Measurements from ENCODE around the gene FAM89A. TPM values are rescaled to one million over a fixed set of nuclear protein-coding genes. Genes with fewer than 3 reads are reported as not detected.

Gene FAM89A
- total and polyA plus RNA-seq, 2 experiments from 2014 or later, result 53.5 to 55.1 TPM

GRCh38 chr1:231063331-231063730, 23.3 kb upstream of the FAM89A start:
- H3K36me3 ChIP-seq (replicated peaks; ENCODE audit: insufficient read depth, low read depth), result no peaks in the 10 kb centered on the region
- TF ChIP-seq EZH2phosphoT487 (IDR thresholded peaks at IDR 0.05; ENCODE audit: low read depth, severe bottlenecking, unreplicated experiment), result no peak
- TF ChIP-seq EZH2 (IDR thresholded peaks at IDR 0.05; ENCODE audit: borderline replicate concordance), result no peak
- no peak for TF ChIP-seq CTCF (IDR thresholded peaks at IDR 0.05; ENCODE audit: poor library complexity)
- H3K9me2 ChIP-seq (replicated peaks; ENCODE audit: insufficient read depth), result no peaks in the 10 kb centered on the region
- WGBS (ENCODE audit: low lambda C conversion rate, missing lambda C conversion rate), result 81% methylated on average over 6 of the region's 6 CpGs
- DNase-seq (ENCODE audit: low spot score), result no peak
- no peaks in the 10 kb centered on the region for H3K9me3 ChIP-seq (ENCODE audit: low read depth)
- no peaks in the 10 kb centered on the region for H3K79me2 ChIP-seq
- H4K20me1 ChIP-seq (ENCODE audit: insufficient read depth, poor library complexity, severe bottlenecking), result no peaks in the 10 kb centered on the region
- H3K4me2 ChIP-seq, result no peak overlapping the region
- no peak overlapping the region for H3K27ac ChIP-seq
- no peaks in the 10 kb centered on the region for H3K4me1 ChIP-seq (ENCODE audit: insufficient read depth)
- H2AFZ ChIP-seq, result no peak overlapping the region
- H3K4me3 ChIP-seq, result no peak overlapping the region
- H3K27me3 ChIP-seq, result no peaks in the 10 kb centered on the region

GRCh38 chr1:231062500-231063270, 22.6 kb upstream of the FAM89A start:
- no peaks in the 10 kb centered on the region for H3K79me2 ChIP-seq
- no peak for TF ChIP-seq EZH2 (IDR thresholded peaks at IDR 0.05; ENCODE audit: borderline replicate concordance)
- TF ChIP-seq EZH2phosphoT487 (IDR thresholded peaks at IDR 0.05; ENCODE audit: low read depth, severe bottlenecking, unreplicated experiment), result no peak
- no peak for TF ChIP-seq CTCF (IDR thresholded peaks at IDR 0.05; ENCODE audit: poor library complexity)
- H3K9me2 ChIP-seq (replicated peaks; ENCODE audit: insufficient read depth), result no peaks in the 10 kb centered on the region
- H3K4me2 ChIP-seq, result no peak overlapping the region
- no peak overlapping the region for H3K27ac ChIP-seq
- no peaks in the 10 kb centered on the region for H4K20me1 ChIP-seq (ENCODE audit: insufficient read depth, poor library complexity, severe bottlenecking)
- no peaks in the 10 kb centered on the region for H3K27me3 ChIP-seq
- H3K4me1 ChIP-seq (ENCODE audit: insufficient read depth), result no peaks in the 10 kb centered on the region
- no peak overlapping the region for H2AFZ ChIP-seq
- no peaks in the 10 kb centered on the region for H3K9me3 ChIP-seq (ENCODE audit: low read depth)
- no peak overlapping the region for H3K4me3 ChIP-seq
- DNase-seq (ENCODE audit: low spot score), result no peak
- no peaks in the 10 kb centered on the region for H3K36me3 ChIP-seq (replicated peaks; ENCODE audit: insufficient read depth, low read depth)
- WGBS (ENCODE audit: low lambda C conversion rate, missing lambda C conversion rate), result 68% methylated on average over 11 of the region's 11 CpGs

DNA sequence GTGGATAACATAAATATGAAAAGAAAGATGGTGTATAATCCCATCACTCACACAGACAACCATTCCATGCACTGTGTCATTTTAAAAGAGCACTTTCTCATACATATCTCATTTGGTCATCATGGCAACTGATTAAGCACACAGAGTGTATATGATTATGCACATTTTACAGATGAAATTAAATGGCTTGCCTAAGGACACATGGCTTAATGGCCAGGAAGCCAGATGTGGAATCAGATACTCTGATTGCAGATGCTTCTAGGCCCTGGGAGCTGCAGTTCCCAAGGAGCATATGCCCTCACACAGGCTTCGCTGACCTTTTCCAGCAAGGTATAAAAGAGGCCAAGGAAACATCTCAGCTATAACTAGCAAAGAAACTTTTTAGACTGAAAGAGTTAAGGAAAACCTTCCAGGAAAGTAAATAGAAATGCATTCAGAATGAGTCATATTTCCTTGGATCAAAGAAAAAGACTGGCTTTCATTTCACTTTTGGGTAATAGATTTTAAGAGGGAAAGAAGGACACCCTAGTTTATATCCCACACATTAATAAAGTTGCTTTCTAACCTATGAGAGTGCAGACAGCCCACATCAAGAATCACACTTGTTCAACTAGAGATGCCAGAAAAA, 19.6 kb upstream of the FAM89A start:
- TF ChIP-seq CTCF (IDR thresholded peaks at IDR 0.05; ENCODE audit: poor library complexity), result no peak
- TF ChIP-seq EZH2 (IDR thresholded peaks at IDR 0.05; ENCODE audit: borderline replicate concordance), result no peak
- TF ChIP-seq EZH2phosphoT487 (IDR thresholded peaks at IDR 0.05; ENCODE audit: low read depth, severe bottlenecking, unreplicated experiment), result no peak
- Histone ChIP-seq H3K36me3 (replicated peaks; ENCODE audit: insufficient read depth, low read depth) (no peaks in the 10 kb centered on the region), H3K9me3 (ENCODE audit: low read depth) (no peaks in the 10 kb centered on the region), H3K27ac (no peak overlapping the region), H3K4me2 (no peak overlapping the region), H2AFZ (no peak overlapping the region), H3K4me3 (no peak overlapping the region), H4K20me1 (ENCODE audit: insufficient read depth, poor library complexity, severe bottlenecking) (no peaks in the 10 kb centered on the region), H3K4me1 (ENCODE audit: insufficient read depth) (no peaks in the 10 kb centered on the region), H3K27me3 (no peaks in the 10 kb centered on the region), H3K79me2 (no peaks in the 10 kb centered on the region), H3K9me2 (replicated peaks; ENCODE audit: insufficient read depth) (no peaks in the 10 kb centered on the region)
- 79% methylated on average over 1 of the region's 1 CpG for WGBS (ENCODE audit: low lambda C conversion rate, missing lambda C conversion rate)
- DNase-seq (ENCODE audit: low spot score), result no peak

Data from hepatocyte (in vitro differentiated cells).